ENCODE data around the gene HLA-DQB2.
"Not testable (repeated sequence)": the region's sequence is repeated elsewhere in the genome, so short reads cannot be mapped to it uniquely, and the experiment has no call there.

Gene HLA-DQB2

DNA sequence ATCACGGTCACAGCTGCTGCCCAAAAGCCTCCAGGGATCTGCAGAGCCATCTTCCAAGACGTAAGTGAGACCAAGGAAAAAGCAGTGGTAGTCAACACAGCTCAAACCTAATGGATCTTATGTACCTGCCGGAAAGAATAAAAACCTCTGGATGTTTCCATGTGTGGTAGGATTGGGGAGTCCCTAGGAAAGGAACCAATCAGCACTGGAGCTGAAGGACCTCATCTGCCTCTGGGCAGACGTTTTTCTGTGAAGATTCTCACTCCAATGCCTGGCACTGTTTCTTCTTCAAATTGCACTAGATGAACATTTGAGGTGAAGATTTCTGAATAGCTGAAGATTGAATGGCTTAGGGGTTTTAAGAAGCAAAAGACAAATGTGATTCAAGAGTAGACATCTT lies at the start of gene HLA-DQB2:
Gene HLA-DQB2 (minus strand): TSS at position 112 of the 400 bp plus-strand sequence. CDS start 62 bp downstream, at position 50.
- no peak within 1 kb of the TSS for H3K4me3 ChIP-seq (ENCODE audit: low read depth, low read length)
- TF ChIP-seq, protein P1, sequence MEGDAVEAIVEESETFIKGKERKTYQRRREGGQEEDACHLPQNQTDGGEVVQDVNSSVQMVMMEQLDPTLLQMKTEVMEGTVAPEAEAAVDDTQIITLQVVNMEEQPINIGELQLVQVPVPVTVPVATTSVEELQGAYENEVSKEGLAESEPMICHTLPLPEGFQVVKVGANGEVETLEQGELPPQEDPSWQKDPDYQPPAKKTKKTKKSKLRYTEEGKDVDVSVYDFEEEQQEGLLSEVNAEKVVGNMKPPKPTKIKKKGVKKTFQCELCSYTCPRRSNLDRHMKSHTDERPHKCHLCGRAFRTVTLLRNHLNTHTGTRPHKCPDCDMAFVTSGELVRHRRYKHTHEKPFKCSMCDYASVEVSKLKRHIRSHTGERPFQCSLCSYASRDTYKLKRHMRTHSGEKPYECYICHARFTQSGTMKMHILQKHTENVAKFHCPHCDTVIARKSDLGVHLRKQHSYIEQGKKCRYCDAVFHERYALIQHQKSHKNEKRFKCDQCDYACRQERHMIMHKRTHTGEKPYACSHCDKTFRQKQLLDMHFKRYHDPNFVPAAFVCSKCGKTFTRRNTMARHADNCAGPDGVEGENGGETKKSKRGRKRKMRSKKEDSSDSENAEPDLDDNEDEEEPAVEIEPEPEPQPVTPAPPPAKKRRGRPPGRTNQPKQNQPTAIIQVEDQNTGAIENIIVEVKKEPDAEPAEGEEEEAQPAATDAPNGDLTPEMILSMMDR (IDR thresholded peaks at IDR 0.05; ENCODE audit: low read depth, low read length): no peak

DNA sequence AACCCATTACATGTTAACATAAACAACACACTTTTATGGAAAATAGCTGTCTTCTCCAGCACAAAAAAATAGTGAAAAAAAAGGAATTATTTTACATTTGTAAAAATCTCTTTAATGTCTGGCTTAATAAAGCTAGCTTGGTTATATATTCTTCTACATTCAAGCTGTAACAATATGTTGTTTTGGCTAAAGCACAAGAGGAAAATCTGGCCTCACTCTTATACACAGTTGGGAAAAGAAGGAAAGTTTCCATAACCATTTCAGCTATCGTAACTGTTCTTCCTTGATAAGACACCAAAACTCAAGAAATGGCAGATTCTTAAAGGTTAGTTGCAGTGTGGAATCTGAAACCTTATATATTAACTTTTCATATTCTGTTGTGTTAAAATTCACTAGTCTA lies 45.8 kb upstream of the HLA-DQB2 start:
- H3K4me3 ChIP-seq (ENCODE audit: low read depth, low read length): no peak overlapping the region
- TF ChIP-seq, protein P1 (IDR thresholded peaks at IDR 0.05; ENCODE audit: low read depth, low read length): no peak

DNA sequence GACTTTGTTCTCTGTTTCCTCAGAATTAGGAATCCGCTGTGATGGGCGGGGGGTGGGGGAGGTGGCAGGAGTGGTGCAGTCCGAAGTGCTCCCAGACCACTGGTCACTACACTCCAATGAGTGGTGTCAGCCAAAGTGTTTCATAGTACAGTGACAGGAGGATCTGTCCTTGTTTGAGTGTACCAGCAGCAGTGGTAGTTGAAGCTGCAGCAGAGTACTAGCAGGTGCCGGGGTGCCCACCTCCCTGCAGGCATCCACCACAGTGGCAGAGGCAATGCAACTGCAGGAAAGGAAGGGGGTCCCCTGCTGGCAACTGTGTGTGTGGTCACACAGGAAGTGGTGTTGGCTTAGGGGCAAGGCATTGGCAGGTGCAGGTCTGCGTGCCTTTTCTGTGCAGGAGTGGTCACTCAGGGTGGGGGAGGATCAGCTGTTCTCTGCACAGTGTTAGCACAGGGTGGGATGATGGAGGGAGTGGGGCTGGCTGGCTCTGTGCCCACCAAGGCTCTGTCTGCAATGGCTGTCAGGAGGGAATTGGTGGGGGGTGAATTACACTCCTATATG lies 43.8 kb upstream of the HLA-DQB2 start:
- H3K4me3 ChIP-seq (ENCODE audit: low read depth, low read length): no peak overlapping the region
- TF ChIP-seq, protein P1 (IDR thresholded peaks at IDR 0.05; ENCODE audit: low read depth, low read length): no peak

DNA sequence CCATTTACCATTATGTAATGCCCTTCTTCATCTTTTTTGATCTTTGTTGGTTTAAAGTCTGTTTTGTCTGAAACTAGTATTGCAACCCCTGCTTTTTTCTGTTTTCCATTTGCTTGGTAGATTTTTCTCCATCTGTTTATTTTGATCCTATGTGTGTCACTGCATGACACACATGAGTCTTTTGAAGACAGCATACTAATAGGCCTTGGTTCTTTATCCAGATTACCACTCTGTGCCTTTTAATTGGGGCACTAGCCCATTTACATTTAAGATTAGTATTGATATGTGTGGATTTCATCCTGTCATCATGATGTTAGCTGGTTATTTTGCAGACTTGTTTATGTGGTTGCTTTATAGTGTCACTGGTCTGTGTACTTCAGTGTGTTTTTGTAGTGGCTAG lies 42.1 kb upstream of the HLA-DQB2 start:
- not testable (repeated sequence) for H3K4me3 ChIP-seq (ENCODE audit: low read depth, low read length)

DNA sequence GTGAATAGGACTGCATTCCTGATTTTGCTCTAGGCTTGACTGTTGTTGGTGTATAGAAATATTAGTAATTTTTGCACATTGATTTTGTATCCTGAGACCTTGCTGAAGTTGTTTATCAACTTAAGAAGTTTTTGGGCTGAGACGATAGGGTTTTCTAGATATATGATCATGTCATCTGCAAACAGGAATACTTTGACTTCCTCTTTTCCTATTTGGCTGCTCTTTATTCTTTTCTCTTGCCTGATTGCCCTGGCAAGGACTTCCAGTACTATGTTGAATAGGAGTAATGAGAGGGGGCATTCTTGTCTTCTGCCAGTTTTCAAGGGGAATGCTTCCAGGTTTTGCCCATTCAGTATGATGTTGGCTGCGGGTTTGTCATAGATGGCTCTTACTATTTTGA lies 40.1 kb upstream of the HLA-DQB2 start:
- no peak overlapping the region for H3K4me3 ChIP-seq (ENCODE audit: low read depth, low read length)
- TF ChIP-seq, protein P1 (IDR thresholded peaks at IDR 0.05; ENCODE audit: low read depth, low read length): no peak

DNA sequence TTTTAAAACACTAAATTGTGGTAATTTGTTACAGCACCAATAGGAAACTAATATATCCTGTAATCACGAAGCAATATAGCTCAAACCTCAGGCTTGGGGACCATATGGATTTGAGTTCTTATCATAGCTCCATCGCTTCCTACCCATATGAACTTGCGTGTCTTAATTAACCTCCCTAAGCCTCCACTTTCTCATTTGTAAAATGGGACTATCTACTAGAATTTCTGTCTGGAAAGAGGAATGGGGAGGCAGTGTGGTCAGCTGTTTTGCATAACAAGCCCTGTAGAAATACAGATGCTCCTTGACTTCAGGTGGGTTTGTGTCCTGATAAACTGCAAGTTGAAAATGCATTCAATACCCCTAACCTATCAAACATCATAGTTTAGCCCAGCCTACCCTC lies 36.4 kb upstream of the HLA-DQB2 start:
- TF ChIP-seq, protein P1 (IDR thresholded peaks at IDR 0.05; ENCODE audit: low read depth, low read length): no peak
- no peak overlapping the region for H3K4me3 ChIP-seq (ENCODE audit: low read depth, low read length)

DNA sequence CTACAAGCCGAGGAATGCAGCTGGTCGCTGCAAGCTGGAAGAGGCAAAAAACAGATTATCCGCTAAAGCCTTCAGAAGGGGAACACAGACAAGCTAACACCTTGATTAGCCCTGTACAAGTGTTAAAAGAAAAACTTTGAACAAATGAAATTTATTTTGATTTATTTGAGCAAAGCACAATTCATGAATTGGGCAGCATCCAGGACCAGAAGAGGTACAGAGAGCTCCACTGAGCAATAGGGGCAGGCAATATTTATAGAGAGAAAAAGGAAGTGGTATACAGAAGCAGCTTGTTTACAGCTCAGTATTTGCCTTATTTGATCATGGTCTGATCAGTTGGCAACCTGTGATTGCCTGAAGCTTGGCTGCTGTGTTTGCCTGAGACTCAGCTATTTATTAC lies 35.8 kb upstream of the HLA-DQB2 start:
- no peak overlapping the region for H3K4me3 ChIP-seq (ENCODE audit: low read depth, low read length)
- TF ChIP-seq, protein P1 (IDR thresholded peaks at IDR 0.05; ENCODE audit: low read depth, low read length): no peak

All from WI38 (cell line).